SJSA1 (cell line): ENCODE results near the gene MFAP5. TPM values are rescaled to one million over a fixed set of nuclear protein-coding genes. Genes with fewer than 3 reads are reported as not detected.

ENCODE experiments used
- DNase-seq, 2 experiments: peaks; one replicate each; pipeline ENCODE4 v3.0.0-alpha.2; 2015 to 2020; ENCODE audit warnings: low spot score in 2 of 2, low read depth in 1 of 2
- H3K27ac ChIP-seq: fragments of 250-450 bp; sonication (Bioruptor Pico); 2 replicates; pipeline ENCODE4 v1.5.1; 2020; ENCODE audit warnings: mild to moderate bottlenecking, moderate library complexity
- H3K27me3 ChIP-seq: fragments of 250-450 bp; sonication (Bioruptor Pico); replicated peaks from 2 replicates; pipeline ENCODE4 v1.5.1; 2020; ENCODE audit warnings: mild to moderate bottlenecking, moderate library complexity
- H3K36me3 ChIP-seq: fragments of 250-450 bp; sonication (Bioruptor Pico); 2 replicates; pipeline ENCODE4 v1.5.1; 2020; ENCODE audit warnings: mild to moderate bottlenecking
- H3K4me1 ChIP-seq: fragments of 250-450 bp; sonication (Bioruptor Pico); replicated peaks from 2 replicates; pipeline ENCODE4 v1.6.1; 2021; ENCODE audit warnings: mild to moderate bottlenecking
- H3K4me3 ChIP-seq: fragments of 250-450 bp; sonication (Bioruptor Pico); 2 replicates; pipeline ENCODE4 v1.5.1; 2020; ENCODE audit warnings: mild to moderate bottlenecking
- H3K9me3 ChIP-seq: fragments of 250-450 bp; sonication (Bioruptor Pico); replicated peaks from 2 replicates; pipeline ENCODE4 v1.5.1; 2020; ENCODE audit warnings: mild to moderate bottlenecking
- total RNA-seq: library from RNA; depleted of rRNA; stranded (reverse); fragments of >200 nt; shearing (Covaris generic); gene quantifications from 2 replicates; pipeline ENCODE4 v1.2.3, GENCODE V29; 2014

MFAP5 gene
- total RNA-seq, 1 experiment from 2014 or later, result 2.3 TPM

- Histone ChIP-seq H3K27me3 (0 out of 2 replicates have a peak, but pooled peaks cover 6% of the 10 kb centered on the region), H3K4me3 (no peak overlapping the region), H3K27ac (no peak overlapping the region), H3K36me3 (no peaks in the 10 kb centered on the region), H3K9me3 (no peaks in the 10 kb centered on the region), H3K4me1 (no peaks in the 10 kb centered on the region)
- DNase-seq, result no peak
Observed at GRCh38 chr12:8664228-8664913, 1.7 kb upstream of the MFAP5 start.

DNA sequence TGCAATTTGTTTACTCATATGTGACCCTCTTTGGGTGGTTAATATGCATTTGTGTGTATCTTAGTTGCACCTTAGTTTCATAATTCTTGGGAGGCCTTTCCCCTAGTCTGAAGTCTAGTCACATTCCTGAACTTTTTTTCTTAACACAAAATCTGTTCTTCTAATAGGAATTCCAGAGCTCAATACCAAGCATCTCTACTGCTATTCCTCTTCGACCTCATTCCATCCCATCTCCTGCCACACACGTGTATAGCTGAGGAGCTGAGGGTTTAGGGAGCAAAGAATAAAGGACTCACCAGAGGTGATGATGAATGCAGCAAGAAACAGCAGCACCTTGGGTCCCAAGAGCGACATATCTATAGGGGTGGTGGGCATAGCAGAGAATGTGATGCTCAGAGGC, 875 bp downstream of the MFAP5 start:
- Histone ChIP-seq H3K4me1 (no peaks in the 10 kb centered on the region), H3K36me3 (no peaks in the 10 kb centered on the region), H3K27me3 (0 out of 2 replicates have a peak, but pooled peaks cover 6% of the 10 kb centered on the region), H3K27ac (no peak overlapping the region), H3K4me3 (no peak overlapping the region), H3K9me3 (no peaks in the 10 kb centered on the region)
- DNase-seq, result no peak

DNA sequence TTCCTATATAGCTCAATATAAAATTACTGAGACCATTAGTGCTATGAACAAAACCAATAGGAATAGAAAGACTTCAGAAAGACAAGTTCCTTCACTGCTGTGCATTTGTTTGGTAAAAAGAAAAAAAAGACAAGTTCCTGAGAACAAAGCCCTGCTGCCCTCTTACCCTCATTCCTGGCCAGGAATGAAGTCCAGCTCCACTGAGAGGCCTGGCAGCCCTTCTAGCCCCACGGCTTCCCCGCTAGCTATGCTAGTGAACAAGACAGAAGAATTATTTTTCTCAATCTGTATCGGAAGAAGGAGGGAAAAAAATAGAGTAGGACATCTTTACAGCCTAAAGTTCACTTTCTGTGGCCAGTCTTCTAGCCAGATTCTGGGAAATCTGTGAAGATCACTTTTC, 1.6 kb downstream of the MFAP5 start:
- 0 out of 2 replicates have a peak, but pooled peaks cover 6% of the 10 kb centered on the region for H3K27me3 ChIP-seq
- DNase-seq, result no peak
- H3K4me1 ChIP-seq, result no peaks in the 10 kb centered on the region
- H3K36me3 ChIP-seq, result no peaks in the 10 kb centered on the region
- H3K4me3 ChIP-seq, result no peak overlapping the region
- no peak overlapping the region for H3K27ac ChIP-seq
- H3K9me3 ChIP-seq, result no peaks in the 10 kb centered on the region

DNA sequence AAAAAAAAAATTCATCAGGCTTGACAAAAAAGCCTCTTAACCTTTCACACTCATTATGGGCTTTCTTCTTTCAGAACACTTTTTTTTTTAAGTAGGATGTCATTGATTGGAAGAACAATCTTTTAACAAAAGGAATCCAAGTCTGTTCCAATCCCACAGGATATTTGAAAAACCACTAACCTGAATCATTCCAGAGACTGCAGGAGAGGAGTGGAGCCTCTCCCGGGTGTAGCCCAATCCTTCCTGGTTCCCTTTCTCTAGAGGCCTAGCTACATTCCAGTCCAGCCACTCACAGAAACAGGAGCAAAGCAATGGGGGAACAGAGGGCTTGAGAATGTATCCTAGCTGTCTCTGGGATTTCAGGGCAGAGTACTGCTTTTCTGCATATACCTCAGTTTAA, 4.3 kb downstream of the MFAP5 start:
- Histone ChIP-seq H3K4me3 (no peak overlapping the region), H3K9me3 (no peaks in the 10 kb centered on the region), H3K27me3 (0 out of 2 replicates have a peak, but pooled peaks cover 2% of the 10 kb centered on the region), H3K36me3 (no peaks in the 10 kb centered on the region), H3K4me1 (no peaks in the 10 kb centered on the region), H3K27ac (no peak overlapping the region)
- no peak for DNase-seq

DNA sequence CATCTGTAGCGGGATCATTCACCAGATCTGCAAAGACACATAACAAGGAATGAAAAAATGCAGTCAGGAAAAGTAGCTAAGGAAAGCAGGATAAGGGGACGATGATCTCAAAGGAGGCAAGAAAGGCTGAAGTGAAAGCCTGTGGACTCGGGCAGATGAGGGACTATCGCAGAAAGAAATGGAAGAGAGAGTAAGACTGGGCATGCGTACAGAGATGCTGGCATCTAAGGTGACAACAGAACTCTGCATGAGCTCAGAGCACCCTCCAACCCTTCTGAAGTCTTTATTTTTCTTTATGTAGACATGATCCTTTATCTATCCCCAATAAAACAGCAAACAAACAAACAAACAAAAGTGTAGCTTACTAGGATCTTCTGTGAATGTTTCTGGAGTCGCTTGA, 7.2 kb downstream of the MFAP5 start:
- no peaks in the 10 kb centered on the region; the same call in 1 of the 2 replicates for H3K27me3 ChIP-seq
- H3K9me3 ChIP-seq, result no peaks in the 10 kb centered on the region
- no peak overlapping the region for H3K4me3 ChIP-seq
- no peaks in the 10 kb centered on the region for H3K4me1 ChIP-seq
- H3K36me3 ChIP-seq, result no peaks in the 10 kb centered on the region
- no peak overlapping the region for H3K27ac ChIP-seq
- DNase-seq, result no peak

DNA sequence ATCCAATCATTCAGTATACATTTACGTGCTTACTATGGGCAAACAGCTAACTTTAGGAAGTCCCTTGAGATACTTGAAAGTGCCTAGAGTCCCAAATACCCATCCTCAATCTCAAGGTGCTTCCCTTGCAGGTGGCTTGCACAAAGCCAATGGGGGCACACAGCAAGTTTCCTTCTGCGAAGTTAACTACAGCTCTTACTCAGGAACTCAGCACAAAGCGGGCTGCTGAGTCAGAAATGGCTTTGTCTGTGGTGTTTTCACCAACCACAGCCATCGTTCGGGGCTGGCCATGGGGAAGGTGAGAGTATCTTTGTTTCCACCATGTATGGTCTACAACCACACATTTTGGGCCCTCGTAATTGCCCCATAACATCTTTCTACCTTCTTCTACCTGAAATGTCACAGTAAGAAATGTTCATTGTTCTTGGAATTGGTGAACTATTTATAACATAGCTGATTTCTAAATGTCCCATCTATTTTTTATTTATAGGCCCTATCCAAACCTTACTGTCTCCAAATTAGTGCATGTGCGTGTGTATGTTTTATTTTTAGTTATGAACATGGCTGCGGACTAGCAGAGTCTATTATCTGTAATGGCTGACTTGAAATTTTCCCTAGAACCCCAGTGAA, 13.9 kb downstream of the MFAP5 start:
- DNase-seq, result no peak
- H3K4me1 ChIP-seq, result no peaks in the 10 kb centered on the region
- H3K4me3 ChIP-seq, result no peak overlapping the region
- no peak overlapping the region for H3K27ac ChIP-seq
- peaks cover 2% of the 10 kb centered on the region; the same call in 1 of the 2 replicates for H3K27me3 ChIP-seq
- H3K9me3 ChIP-seq, result no peaks in the 10 kb centered on the region
- H3K36me3 ChIP-seq, result no peaks in the 10 kb centered on the region

DNA sequence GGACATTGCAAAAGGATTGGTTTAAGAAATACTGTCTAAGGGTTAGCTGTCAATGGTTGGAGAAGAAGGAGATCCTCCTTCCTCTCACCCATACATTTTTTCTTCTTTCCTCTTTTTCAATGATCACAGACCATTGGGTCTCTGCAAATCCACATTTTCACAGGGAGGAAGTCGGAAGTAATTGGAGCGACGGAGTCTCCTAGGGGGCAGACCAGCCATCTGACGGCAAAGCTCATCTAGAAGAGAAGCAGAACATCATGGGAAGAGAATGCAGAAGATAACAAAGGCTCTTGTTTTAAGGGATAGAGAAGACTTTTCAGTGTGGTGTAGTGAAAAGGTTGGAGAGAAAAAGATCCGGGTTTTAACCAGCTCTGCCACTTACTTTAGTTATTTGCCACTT, 14.7 kb downstream of the MFAP5 start:
- DNase-seq, result no peak
- Histone ChIP-seq H3K36me3 (no peaks in the 10 kb centered on the region), H3K4me1 (no peaks in the 10 kb centered on the region), H3K9me3 (no peaks in the 10 kb centered on the region), H3K27me3 (peaks cover 2% of the 10 kb centered on the region; the same call in 1 of the 2 replicates), H3K4me3 (no peak overlapping the region), H3K27ac (no peak overlapping the region)

DNA sequence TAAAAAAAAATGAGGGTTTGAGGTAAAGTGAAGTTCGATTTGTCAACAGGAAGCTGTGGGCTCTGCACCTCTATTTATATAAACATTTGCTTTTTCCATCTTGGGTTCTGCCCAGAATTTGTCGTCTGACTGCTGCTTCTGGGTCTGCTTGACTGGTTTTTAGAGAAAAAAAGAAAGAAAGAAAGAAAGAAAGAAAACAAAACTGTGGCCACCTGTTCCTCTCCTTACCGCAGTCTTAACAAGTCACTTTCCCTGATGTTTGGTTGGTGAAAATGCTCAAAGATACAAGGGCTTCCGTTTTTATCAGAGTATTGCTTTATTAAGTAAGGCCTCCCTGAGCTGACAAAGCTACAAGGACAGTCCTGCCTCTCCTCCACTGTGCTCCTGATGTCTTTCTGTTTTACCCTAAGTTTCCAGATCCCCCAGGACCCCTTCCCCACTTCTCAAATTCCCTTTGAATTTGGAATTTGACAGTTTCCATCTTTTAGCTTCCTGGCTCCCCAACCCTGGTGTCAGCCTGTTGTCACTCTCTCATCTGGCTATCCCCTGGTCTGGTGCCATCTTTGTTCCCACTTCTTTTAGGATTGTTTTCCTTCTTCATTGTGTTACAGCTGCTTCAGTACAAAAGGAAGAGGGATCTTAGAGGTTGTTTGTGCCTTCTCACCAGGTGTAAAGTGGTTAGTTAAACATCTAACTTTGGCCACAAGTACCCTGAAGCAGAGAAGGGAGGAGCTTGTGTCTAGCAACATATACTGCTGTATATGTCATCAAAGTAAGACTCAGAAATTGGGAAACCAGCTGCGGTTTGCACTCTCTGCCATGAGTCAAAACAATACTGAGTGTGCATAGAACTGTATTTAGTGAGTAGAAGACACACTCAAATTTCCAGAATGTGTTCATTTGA, 18.0 kb downstream of the MFAP5 start:
- Histone ChIP-seq H3K27me3 (0 out of 2 replicates have a peak, but pooled peaks cover 2% of the 10 kb centered on the region), H3K4me3 (no peak overlapping the region), H3K4me1 (no peaks in the 10 kb centered on the region), H3K36me3 (no peaks in the 10 kb centered on the region), H3K27ac (no peak overlapping the region), H3K9me3 (no peaks in the 10 kb centered on the region)
- no peak for DNase-seq

GRCh38 chr12:8642775-8643174, 19.9 kb downstream of the MFAP5 start:
- Histone ChIP-seq H3K9me3 (no peaks in the 10 kb centered on the region), H3K36me3 (no peaks in the 10 kb centered on the region), H3K4me3 (no peak overlapping the region), H3K4me1 (no peaks in the 10 kb centered on the region), H3K27me3 (0 out of 2 replicates have a peak, but pooled peaks cover 2% of the 10 kb centered on the region), H3K27ac (no peak overlapping the region)
- DNase-seq, result no peak

DNA sequence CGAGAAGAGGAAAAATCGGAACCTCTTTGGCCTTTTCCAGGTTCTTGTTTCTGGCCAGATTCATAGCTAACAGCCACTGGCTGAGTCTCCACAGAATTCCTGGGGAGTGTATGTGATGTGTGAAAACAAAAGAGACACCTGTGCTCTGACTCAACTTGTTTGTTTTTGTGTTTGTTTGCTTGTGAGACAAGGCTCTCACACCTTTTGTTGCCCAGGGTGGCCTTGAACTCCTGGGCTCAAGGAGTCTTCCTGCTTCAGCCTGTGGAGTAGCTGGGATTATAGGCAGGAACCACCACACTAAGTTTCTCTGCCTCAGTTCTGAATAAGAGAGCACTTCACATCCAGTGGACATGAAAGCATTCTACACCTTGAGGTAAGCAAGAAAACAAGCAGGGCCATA, 22.7 kb downstream of the MFAP5 start:
- H3K27ac ChIP-seq, result no peak overlapping the region
- no peaks in the 10 kb centered on the region for H3K4me1 ChIP-seq
- no peaks in the 10 kb centered on the region for H3K27me3 ChIP-seq
- no peaks in the 10 kb centered on the region for H3K9me3 ChIP-seq
- H3K4me3 ChIP-seq, result no peak overlapping the region
- DNase-seq, result no peak
- H3K36me3 ChIP-seq, result no peaks in the 10 kb centered on the region

DNA sequence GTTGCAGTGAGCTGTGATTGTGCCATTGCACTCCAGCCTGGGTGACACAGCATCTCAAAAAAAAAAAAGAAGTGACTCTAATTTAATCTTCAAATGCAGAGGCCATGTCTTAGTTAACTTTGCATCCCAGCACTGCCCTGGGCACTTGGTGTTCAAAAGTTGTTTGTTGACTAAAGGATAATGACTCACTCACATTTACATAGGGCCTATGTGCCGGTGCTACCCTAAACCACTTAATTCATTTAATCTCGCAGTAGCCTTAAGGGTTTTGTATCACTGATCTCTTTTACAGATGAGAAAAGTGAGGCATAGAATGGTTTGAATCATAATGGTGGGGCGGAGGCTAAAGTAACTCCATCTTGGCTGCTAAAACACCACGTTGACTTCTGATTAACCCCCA, 23.7 kb downstream of the MFAP5 start:
- no peaks in the 10 kb centered on the region for H3K4me1 ChIP-seq
- H3K9me3 ChIP-seq, result no peaks in the 10 kb centered on the region
- no peaks in the 10 kb centered on the region for H3K27me3 ChIP-seq
- no peak overlapping the region for H3K4me3 ChIP-seq
- no peak for DNase-seq
- no peaks in the 10 kb centered on the region for H3K36me3 ChIP-seq
- H3K27ac ChIP-seq, result no peak overlapping the region

DNA sequence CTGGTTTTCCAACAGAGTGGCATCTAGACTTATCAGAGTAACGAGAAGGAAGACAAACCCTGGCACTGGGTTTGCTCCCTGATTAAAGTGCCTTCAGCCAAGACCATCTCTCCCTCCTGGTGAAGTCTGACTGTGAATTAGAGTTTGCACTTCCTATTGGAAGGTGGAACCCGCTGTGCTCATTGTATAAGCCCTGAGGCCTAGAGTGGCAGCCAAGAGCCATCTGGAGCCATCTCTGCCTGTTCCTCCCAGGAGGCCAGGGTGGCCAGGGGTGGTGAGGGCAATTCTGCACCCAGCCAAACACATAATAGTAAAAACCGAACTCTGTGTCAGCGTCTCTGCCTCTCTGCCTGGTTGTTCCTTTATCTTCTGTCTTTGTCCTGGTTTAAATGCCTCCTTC, 25.0 kb downstream of the MFAP5 start:
- DNase-seq, result no peak
- Histone ChIP-seq H3K27me3 (no peaks in the 10 kb centered on the region), H3K27ac (no peak overlapping the region), H3K4me3 (no peak overlapping the region), H3K4me1 (no peaks in the 10 kb centered on the region), H3K9me3 (no peaks in the 10 kb centered on the region), H3K36me3 (no peaks in the 10 kb centered on the region)

DNA sequence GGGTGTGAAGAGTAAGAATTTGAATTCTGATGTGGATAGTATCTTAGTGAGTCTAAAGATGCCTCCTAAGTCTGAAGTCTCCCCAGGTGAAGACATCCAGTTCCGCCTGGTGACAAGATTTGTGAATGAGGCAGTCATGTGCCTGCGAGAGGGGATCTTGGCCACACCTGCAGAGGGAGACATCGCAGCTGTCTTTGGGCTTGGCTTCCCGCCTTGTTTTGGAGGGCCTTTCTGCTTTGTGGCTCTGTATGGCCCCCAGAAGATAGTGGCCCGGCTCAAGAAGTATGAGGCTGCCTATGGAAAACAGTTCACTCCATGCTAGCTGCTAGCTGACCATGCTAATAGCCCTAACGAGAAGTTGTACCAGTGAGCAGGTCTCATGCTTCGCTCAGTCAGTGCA, 25.4 kb downstream of the MFAP5 start:
- DNase-seq, result no peak
- no peak overlapping the region for H3K27ac ChIP-seq
- 0 out of 2 replicates have a peak, but pooled peaks cover 3% of the 10 kb centered on the region for H3K27me3 ChIP-seq
- no peaks in the 10 kb centered on the region for H3K36me3 ChIP-seq
- H3K4me1 ChIP-seq, result no peaks in the 10 kb centered on the region
- H3K4me3 ChIP-seq, result no peak overlapping the region
- no peaks in the 10 kb centered on the region for H3K9me3 ChIP-seq

DNA sequence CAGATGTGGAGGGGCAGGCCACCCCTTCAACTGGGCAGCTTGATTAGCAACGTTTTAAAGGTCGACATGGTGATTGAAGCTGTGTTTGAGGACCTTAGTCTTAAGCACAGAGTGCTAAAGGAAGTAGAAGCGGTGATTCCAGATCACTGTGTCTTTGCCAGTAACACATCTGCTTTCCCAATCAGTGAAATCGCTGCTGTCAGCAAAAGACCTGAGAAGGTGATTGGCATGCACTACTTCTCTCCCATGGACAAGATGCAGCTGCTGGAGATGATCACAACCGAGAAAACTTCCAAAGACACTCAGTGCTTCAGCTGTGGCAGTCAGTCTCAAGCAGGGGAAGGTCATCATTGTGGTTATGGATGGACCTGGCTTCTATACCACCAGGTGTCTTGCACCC, 26.0 kb downstream of the MFAP5 start:
- Histone ChIP-seq H3K4me1 (no peaks in the 10 kb centered on the region), H3K36me3 (no peaks in the 10 kb centered on the region), H3K4me3 (no peak overlapping the region), H3K9me3 (no peaks in the 10 kb centered on the region), H3K27ac (no peak overlapping the region), H3K27me3 (0 out of 2 replicates have a peak, but pooled peaks cover 4% of the 10 kb centered on the region)
- DNase-seq, result no peak
